Right hindlimb (tissue), 1 donor: Measurements from ENCODE around the gene TPD52L2.
"Not testable (repeated sequence)": the region's sequence is repeated elsewhere in the genome, so short reads cannot be mapped to it uniquely, and the experiment has no call there.

Experiments
- DNase-seq: peaks from one replicate; pipeline ENCODE4 v3.0.0-alpha.2; 2018

TPD52L2 gene

GRCh38 chr20:63857764-63858392, 7.2 kb upstream of the TPD52L2 start:
- peak; percentile 80 for DNase-seq

- DNase-seq = peak; percentile 78
Observed at GRCh38 chr20:63858393-63859165, 6.5 kb upstream of the TPD52L2 start.

- DNase-seq = no peak
Observed at GRCh38 chr20:63859166-63859699, 5.8 kb upstream of the TPD52L2 start.

GRCh38 chr20:63860325-63861051, 4.6 kb upstream of the TPD52L2 start:
- no peak for DNase-seq

- DNase-seq = no peak
Observed at GRCh38 chr20:63861365-63861934, 3.6 kb upstream of the TPD52L2 start, which contains the start of gene ABHD16B. ABHD16B (plus strand) TSS chr20:63861498; CDS start chr20:63861541, 43 bp downstream.

- DNase-seq = no peak
Observed at GRCh38 chr20:63861981-63862901, 2.8 kb upstream of the TPD52L2 start.

GRCh38 chr20:63863021-63863797, 1.9 kb upstream of the TPD52L2 start:
- no peak for DNase-seq

GRCh38 chr20:63863798-63864544, 1.1 kb upstream of the TPD52L2 start:
- peak; percentile 85 for DNase-seq

GRCh38 chr20:63864545-63864977, 509 bp upstream of the TPD52L2 start:
- DNase-seq = no peak

GRCh38 chr20:63867042-63867441, 2.0 kb downstream of the TPD52L2 start:
- DNase-seq = not testable (repeated sequence)

GRCh38 chr20:63868264-63868663, 3.2 kb downstream of the TPD52L2 start:
- DNase-seq = no peak

- DNase-seq = no peak
Observed at GRCh38 chr20:63873477-63873971, 8.5 kb downstream of the TPD52L2 start.

GRCh38 chr20:63874241-63874640, 9.2 kb downstream of the TPD52L2 start:
- not testable (repeated sequence) for DNase-seq

GRCh38 chr20:63876489-63877036, 11.5 kb downstream of the TPD52L2 start:
- DNase-seq = no peak

GRCh38 chr20:63877755-63878470, 12.8 kb downstream of the TPD52L2 start:
- no peak for DNase-seq

- no peak for DNase-seq
Observed at GRCh38 chr20:63878899-63879663, 14.0 kb downstream of the TPD52L2 start.

GRCh38 chr20:63880901-63881300, 15.8 kb downstream of the TPD52L2 start:
- DNase-seq = not testable (repeated sequence)
